H1 (cell line): ENCODE data around the gene ZNF112. TPM values are rescaled to one million over a fixed set of nuclear protein-coding genes. Genes with fewer than 3 reads are reported as not detected.

Experiments
- ASH2L ChIP-seq: fragments of 200-600, 300-600 bp; sonication (generic); IDR thresholded peaks from one replicate; pipeline ENCODE4 v1.7.1; 2017; ENCODE audit warnings: low read length
- BCL11A ChIP-seq, 2 experiments: IDR thresholded peaks; one replicate each; pipeline ENCODE4 v1.6.1; 2011; ENCODE audit warnings: low read depth in 2 of 2, low read length in 2 of 2, mild to moderate bottlenecking in 2 of 2
- CREB1 ChIP-seq: IDR thresholded peaks from 2 replicates; pipeline ENCODE4 v1.6.1; 2012; ENCODE audit warnings: inconsistent platforms
- E2F6 ChIP-seq: IDR thresholded peaks from 2 replicates; pipeline ENCODE4 v1.6.1; 2012; ENCODE audit warnings: inconsistent platforms
- GABPA ChIP-seq: IDR thresholded peaks from 2 replicates; pipeline ENCODE4 v1.6.1; 2011; ENCODE audit warnings: mild to moderate bottlenecking, low read length, moderate library complexity, borderline replicate concordance; ENCODE audit not compliant: insufficient read depth
- MAFK ChIP-seq: IDR thresholded peaks from 2 replicates; pipeline ENCODE4 v1.6.1; 2012; ENCODE audit warnings: low read depth, mild to moderate bottlenecking, improper control_type of control experiment, low read length
- RBBP5 ChIP-seq: IDR thresholded peaks from 2 replicates; pipeline ENCODE4 v1.7.1; 2012; ENCODE audit warnings: low read depth, mild to moderate bottlenecking, inconsistent platforms, low read length, moderate library complexity, borderline replicate concordance
- SIX5 ChIP-seq: IDR thresholded peaks from 2 replicates; pipeline ENCODE4 v1.6.1; 2011; ENCODE audit warnings: mild to moderate bottlenecking, low read depth, low read length
- SP1 ChIP-seq: IDR thresholded peaks from 2 replicates; pipeline ENCODE4 v1.6.1; 2011; ENCODE audit warnings: low read depth, low read length
- SRF ChIP-seq: IDR thresholded peaks from 2 replicates; pipeline ENCODE4 v1.6.1; 2011; ENCODE audit warnings: mild to moderate bottlenecking, low read depth, low read length, moderate library complexity
- TAF1 ChIP-seq: IDR thresholded peaks from 2 replicates; pipeline ENCODE4 v1.6.1; 2011; ENCODE audit warnings: mild to moderate bottlenecking, low read depth, low read length
- TBP ChIP-seq: IDR thresholded peaks from 2 replicates; pipeline ENCODE4 v1.6.1; 2011; ENCODE audit warnings: low read depth, low read length, improper control_type of control experiment
- polyA plus RNA-seq, 7 experiments: library from polyadenylated mRNA; depleted of rRNA in 3 of 7; stranded (reverse) in 5 of 7; unstranded in 2 of 7; fragments of >200 nt in 5 of 7; fragments of 200-250 nt in 2 of 7; gene quantifications; 1 replicate in 5 of 7; 2 replicates in 1 of 7; 4 replicates in 1 of 7; pipeline versions ENCODE4 v1.2.1 to v1.2.3, GENCODE V29; 2011 to 2013; ENCODE audit warnings: missing spikeins in 2 of 7, mixed read lengths in 2 of 7
- total RNA-seq: library from RNA; stranded (reverse); fragmentation: NEBNext Ultra II Directional; extraction: Animal tissue kit (Norgen Biotek cat#: 25700); gene quantifications from 2 replicates; pipeline ENCODE4 v1.2.1, GENCODE V29; 2021
- TF ChIP-seq, protein P1 (sequence below): IDR thresholded peaks from 2 replicates; pipeline ENCODE4 v1.6.1; 2012; ENCODE audit warnings: inconsistent platforms
- TF ChIP-seq, protein P2 (sequence below): IDR thresholded peaks from 2 replicates; pipeline ENCODE4 v1.6.1; 2011; ENCODE audit warnings: low read length, improper control_type of control experiment

Gene ZNF112
- total and polyA plus RNA-seq, 2 of the 8 experiments (the other 6 are each of a cell fraction or from before 2014, with no cell fraction given): 0.70 to 2.8 TPM

- TF ChIP-seq, protein P1, sequence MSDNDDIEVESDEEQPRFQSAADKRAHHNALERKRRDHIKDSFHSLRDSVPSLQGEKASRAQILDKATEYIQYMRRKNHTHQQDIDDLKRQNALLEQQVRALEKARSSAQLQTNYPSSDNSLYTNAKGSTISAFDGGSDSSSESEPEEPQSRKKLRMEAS: no peak
- peak; percentile 95 for TF ChIP-seq SIX5
- TF ChIP-seq BCL11A (IDR thresholded peaks at IDR 0.05; ENCODE audit: low read depth in 2 of 2, low read length in 2 of 2): no peak
- TF ChIP-seq E2F6: 0 out of 2 replicates have a peak, but pooled peaks have one; percentile 22
- TF ChIP-seq, protein P2, sequence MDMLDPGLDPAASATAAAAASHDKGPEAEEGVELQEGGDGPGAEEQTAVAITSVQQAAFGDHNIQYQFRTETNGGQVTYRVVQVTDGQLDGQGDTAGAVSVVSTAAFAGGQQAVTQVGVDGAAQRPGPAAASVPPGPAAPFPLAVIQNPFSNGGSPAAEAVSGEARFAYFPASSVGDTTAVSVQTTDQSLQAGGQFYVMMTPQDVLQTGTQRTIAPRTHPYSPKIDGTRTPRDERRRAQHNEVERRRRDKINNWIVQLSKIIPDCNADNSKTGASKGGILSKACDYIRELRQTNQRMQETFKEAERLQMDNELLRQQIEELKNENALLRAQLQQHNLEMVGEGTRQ: no peak
- peak; percentile 27 for TF ChIP-seq ASH2L
- no peak for TF ChIP-seq SRF
- TF ChIP-seq SP1: no peak
- TF ChIP-seq CREB1: peak; percentile 38; the same call in 1 of the 2 replicates
- peak; percentile 68; the same call in 1 of the 2 replicates for TF ChIP-seq TBP
- TF ChIP-seq RBBP5: no peak
- TF ChIP-seq TAF1: peak; percentile 81
- peak; percentile 90 for TF ChIP-seq GABPA
- no peak for TF ChIP-seq MAFK
Observed at GRCh38 chr19:44356383-44357111, at the start of gene ZNF112 (continued).
